A549 (cell line): ENCODE results near the gene NAALADL1. TPM values are rescaled to one million over a fixed set of nuclear protein-coding genes. Genes with fewer than 3 reads are reported as not detected.

ENCODE experiments used
- ATAC-seq, 2 experiments: fragments of 200-7000 bp in 1 of 2; fragments of >200 bp in 1 of 2; cut with Nextera tagmentation in 1 of 2; cut with Tn5 transposase in 1 of 2; 3 replicates each; pipeline versions ENCODE4 v1.8.0 to v1.9.1; 2018 to 2020; ENCODE audit warnings: mild to moderate bottlenecking in 1 of 2, moderate library complexity in 1 of 2
- CTCF ChIA-PET: fragments of 300-600 bp; sonication (Branson Sonifier 250); formaldehyde crosslinking; extraction: SDS; loops from one replicate; lab custom pipeline; 2021; ENCODE audit warnings: antibody characterized with exemption, inconsistent platforms; lab: Yijun Ruan, JAX
- POLR2A ChIA-PET: fragments of 350-600 bp; formaldehyde crosslinking; extraction: SDS; loops from one replicate; lab custom pipeline; 2021; ENCODE audit warnings: antibody characterized with exemption, inconsistent platforms; lab: Yijun Ruan, JAX
- DNase-seq, 2 experiments: peaks; one replicate each; pipeline versions ENCODE4 v3.0.0 to v3.0.0-alpha.2; 2011 to 2016; ENCODE audit warnings: low read depth in 1 of 2, low spot score in 1 of 2
- FAIRE-seq: peaks from 2 replicates; lab custom pipeline; 2011; peaks lifted over from hg19 to GRCh38; lab: Jason Lieb, UNC
- H3K27ac ChIP-seq, 2 experiments: fragments of >200 bp; sonication (Bioruptor Twin); formaldehyde crosslinking; 3 replicates each; pipeline ENCODE4 v1.5.1; 2016 to 2017
- H3K4me1 ChIP-seq: fragments of >200 bp; sonication (Bioruptor Twin); formaldehyde crosslinking; 3 replicates; pipeline ENCODE4 v1.6.1; 2016
- H3K4me2 ChIP-seq: fragments of >200 bp; sonication (Bioruptor Twin); formaldehyde crosslinking; 3 replicates; pipeline ENCODE4 v1.6.1; 2016
- H3K4me3 ChIP-seq: fragments of >200 bp; sonication (Bioruptor Twin); formaldehyde crosslinking; 3 replicates; pipeline ENCODE4 v1.5.1; 2016
- H3K9me3 ChIP-seq: fragments of >200 bp; sonication (Bioruptor Twin); formaldehyde crosslinking; 3 replicates; pipeline ENCODE4 v1.6.1; 2016
- ATOH8 ChIP-seq: fragments of 250-450 bp; sonication (Bioruptor Pico); IDR thresholded peaks from 2 replicates; pipeline ENCODE4 v1.5.0; 2020; ENCODE audit warnings: low read depth, mild to moderate bottlenecking, moderate library complexity
- CBX8 ChIP-seq: fragments of 200-600 bp; sonication (generic); IDR thresholded peaks from 2 replicates; pipeline ENCODE4 v1.6.1; 2016
- CEBPB ChIP-seq, 2 experiments: fragments of >200 bp in 1 of 2; sonication (Bioruptor Twin) in 1 of 2; formaldehyde crosslinking in 1 of 2; IDR thresholded peaks; 2 replicates each; pipeline ENCODE4 v1.6.1; 2012 to 2016
- CHD2 ChIP-seq: fragments of 150-350 bp; IDR thresholded peaks from 2 replicates; pipeline ENCODE4 v1.6.1; 2014; ENCODE audit warnings: low read length; ENCODE audit not compliant: partially characterized antibody
- EHMT2 ChIP-seq: fragments of 200-600 bp; sonication (generic); IDR thresholded peaks from 2 replicates; pipeline ENCODE4 v1.6.1; 2016; ENCODE audit warnings: antibody characterized with exemption, low read depth, mild to moderate bottlenecking, moderate library complexity
- ELK1 ChIP-seq: fragments of 150-350 bp; IDR thresholded peaks from 2 replicates; pipeline ENCODE4 v1.6.1; 2014; ENCODE audit warnings: low read depth, mild to moderate bottlenecking, low read length
- ESRRA ChIP-seq: fragments of 150-350 bp; IDR thresholded peaks from 2 replicates; pipeline ENCODE4 v1.6.1; 2014; ENCODE audit warnings: mild to moderate bottlenecking, low read length, borderline replicate concordance
- FOXS1 ChIP-seq: fragments of 250-450 bp; sonication (Bioruptor Pico); IDR thresholded peaks from 2 replicates; pipeline ENCODE4 v1.5.0; 2020; ENCODE audit warnings: mild to moderate bottlenecking, moderate library complexity
- GATA3 ChIP-seq: IDR thresholded peaks from 2 replicates; pipeline ENCODE4 v1.6.1; 2012; ENCODE audit warnings: borderline replicate concordance
- HDAC2 ChIP-seq: fragments of 200-600 bp; sonication (generic); IDR thresholded peaks from 2 replicates; pipeline ENCODE4 v1.6.1; 2016
- HOXB13 ChIP-seq: fragments of 250-450 bp; sonication (Bioruptor Pico); IDR thresholded peaks from 2 replicates; pipeline ENCODE4 v1.5.0; 2020; ENCODE audit warnings: low read depth, mild to moderate bottlenecking, moderate library complexity
- HOXB5 ChIP-seq: fragments of 250-450 bp; sonication (Bioruptor Pico); IDR thresholded peaks from 2 replicates; pipeline ENCODE4 v1.5.0; 2020; ENCODE audit warnings: mild to moderate bottlenecking, moderate library complexity
- KDM1A ChIP-seq: fragments of 200-600 bp; sonication (generic); IDR thresholded peaks from 2 replicates; pipeline ENCODE4 v1.6.1; 2016; ENCODE audit warnings: low read depth, mild to moderate bottlenecking
- KDM5A ChIP-seq: fragments of 200-600 bp; sonication (generic); IDR thresholded peaks from 2 replicates; pipeline ENCODE4 v1.6.1; 2016; ENCODE audit warnings: antibody characterized with exemption, mild to moderate bottlenecking
- MAFK ChIP-seq: fragments of 450-650 bp; IDR thresholded peaks from 2 replicates; pipeline ENCODE4 v1.6.1; 2014; ENCODE audit not compliant: partially characterized antibody
- MAZ ChIP-seq: fragments of 150-350 bp; IDR thresholded peaks from 2 replicates; pipeline ENCODE4 v1.6.1; 2014; ENCODE audit warnings: antibody characterized with exemption, low read depth, low read length, borderline replicate concordance
- NR3C1 ChIP-seq: fragments of >200 bp; sonication (Bioruptor Twin); formaldehyde crosslinking; IDR thresholded peaks from 3 replicates; pipeline ENCODE4 v1.6.1; 2017
- PBX3 ChIP-seq: IDR thresholded peaks from 2 replicates; pipeline ENCODE4 v1.6.1; 2012
- POLR2A ChIP-seq: IDR thresholded peaks from 2 replicates; pipeline ENCODE4 v1.6.1; 2012; ENCODE audit warnings: mild to moderate bottlenecking, low read length
- POLR2AphosphoS2 ChIP-seq: conservative IDR thresholded peaks from 2 replicates; pipeline ENCODE4 v1.6.1; 2012; ENCODE audit warnings: low read length, improper control_type of control experiment, inconsistent platforms
- RAD21 ChIP-seq, 2 experiments: fragments of >200 bp in 1 of 2; sonication (Bioruptor Twin) in 1 of 2; formaldehyde crosslinking in 1 of 2; IDR thresholded peaks in 1 of 2; conservative IDR thresholded peaks in 1 of 2; 2 replicates in 1 of 2; 3 replicates in 1 of 2; pipeline ENCODE4 v1.6.1; 2012 to 2018; ENCODE audit warnings: inconsistent platforms in 1 of 2
- RARB ChIP-seq: fragments of 250-450 bp; sonication (Bioruptor Pico); IDR thresholded peaks from 2 replicates; pipeline ENCODE4 v1.8.0; 2021; ENCODE audit warnings: mild to moderate bottlenecking, moderate library complexity
- RCOR1 ChIP-seq: fragments of 150-350 bp; IDR thresholded peaks from 2 replicates; pipeline ENCODE4 v1.6.1; 2014; ENCODE audit warnings: antibody characterized with exemption, low read length, low read depth
- REST ChIP-seq: fragments of 200-600 bp; sonication (generic); IDR thresholded peaks from 2 replicates; pipeline ENCODE4 v1.6.1; 2016; ENCODE audit warnings: antibody characterized with exemption, mild to moderate bottlenecking, moderate library complexity
- RNF2 ChIP-seq: fragments of 200-600 bp; sonication (generic); IDR thresholded peaks from 2 replicates; pipeline ENCODE4 v1.6.1; 2016; ENCODE audit warnings: low read depth, mild to moderate bottlenecking, antibody characterized with exemption, moderate library complexity, borderline replicate concordance
- ZFP36 ChIP-seq: fragments of 450-650 bp; IDR thresholded peaks from 2 replicates; pipeline ENCODE4 v1.6.1; 2014; ENCODE audit warnings: borderline replicate concordance; ENCODE audit not compliant: partially characterized antibody
- WGBS: methylation state at CpG from one replicate; pipeline ENCODE4 v1.1.6; 2017; ENCODE audit errors: missing lambda C conversion rate; 5-methylcytosine and 5-hydroxymethylcytosine counted together
- polyA plus RNA-seq, 4 experiments: library from polyadenylated mRNA; depleted of rRNA in 3 of 4; stranded (reverse); fragments of >200 nt; fragmentation: RNase III in 1 of 4; extraction: RNeasy Plus Mini Kit Qiagen cat#74134 plus additional on column Dnase treatment in 1 of 4; gene quantifications; 2 replicates in 3 of 4; 3 replicates in 1 of 4; pipeline ENCODE4 v1.2.3, GENCODE V29; 2011 to 2017

NAALADL1 gene
- polyA plus RNA-seq, 2 of the 4 experiments (the other 2 are of a cell fraction): not detected

GRCh38 chr11:65056999-65057398, 1.4 kb downstream of the NAALADL1 start:
- Histone ChIP-seq H3K27ac (no peak overlapping the region), H3K4me1 (no peaks in the 10 kb centered on the region), H3K4me3 (no peak overlapping the region), H3K9me3 (no peaks in the 10 kb centered on the region), H3K4me2 (no peak overlapping the region)
- 89% methylated on average over 6 of the region's 6 CpGs for whole genome bisulfite sequencing
- FAIRE-seq (no peak), DNase-seq (no peak), ATAC-seq (no peak)
- CTCF ChIA-PET: interaction anchor here (0.9 to 1.8 kb wide), 5 partner anchors 20 to 43 kb away, joined by 3 to 4 read pairs (median 4); partner anchors contain the start of genes ARL2 and SNX15
- POLR2A ChIA-PET: no interaction called here
- TF ChIP-seq FOXS1 (CRISPR knock-in tag) (no peak), KDM1A (no peak), HOXB13 (CRISPR knock-in tag) (no peak), HOXB5 (no peak), KDM5A (no peak), RARB (no peak), GATA3 (no peak), EHMT2 (no peak), HDAC2 (no peak), ATOH8 (CRISPR knock-in tag) (no peak), POLR2AphosphoS2 (no peak), RAD21 (conservative IDR thresholded peaks at IDR 0.05 in 1 of 2, IDR thresholded peaks at IDR 0.05 in 1 of 2) (no peak), CHD2 (no peak), RCOR1 (no peak), REST (no peak), MAZ (no peak), CEBPB (IDR thresholded peaks at IDR 0.05) (no peak), ESRRA (no peak)

- ChIA-PET CTCF (interaction anchor here (1.5 kb wide), 1 partner anchor 23 kb away, joined by 4 read pairs; no protein-coding TSS in a partner anchor), POLR2A (no interaction called here)
- Histone ChIP-seq H3K4me3 (no peak overlapping the region), H3K9me3 (no peaks in the 10 kb centered on the region), H3K4me1 (no peaks in the 10 kb centered on the region), H3K4me2 (no peak overlapping the region), H3K27ac (no peak overlapping the region)
- FAIRE-seq (no peak), DNase-seq (no peak), ATAC-seq (no peak)
- TF ChIP-seq GATA3 (no peak), ELK1 (no peak), RNF2 (no peak), ZFP36 (no peak), RAD21 (conservative IDR thresholded peaks at IDR 0.05 in 1 of 2, IDR thresholded peaks at IDR 0.05 in 1 of 2) (no peak), POLR2A (no peak), RARB (no peak), CBX8 (no peak), MAFK (no peak), KDM1A (no peak), KDM5A (no peak), PBX3 (no peak), NR3C1 (no peak), EHMT2 (no peak), CEBPB (IDR thresholded peaks at IDR 0.05) (no peak)
- 91% methylated on average over 1 of the region's 1 CpG for WGBS
Measured at GRCh38 chr11:65055538-65055937, 2.8 kb downstream of the NAALADL1 start.
